Measurements from ENCODE around the gene SIGLEC6. TPM values are rescaled to one million over a fixed set of nuclear protein-coding genes. Genes with fewer than 3 reads are reported as not detected.

The SIGLEC6 gene
- polyA plus RNA-seq, 3 donors, result 0.05 to 0.34 TPM; not detected in 1

Other genes with a start within 250 kb of the SIGLEC6 start
- gene IGLON5, start 220.0 kb downstream of the SIGLEC6 start, polyA plus RNA-seq, result 1 to 10 TPM in 1 of 3 donors, under 1 TPM in 2; 0.11 to 1.1 (median 0.28) TPM
- gene VSIG10L, start 189.5 kb downstream of the SIGLEC6 start, polyA plus RNA-seq, result 1 to 10 TPM in 2 of 3 donors, under 1 TPM in 1; 0.48 to 1.7 (median 1.3) TPM
- 100 to 1,000 TPM in 2 of 3 donors, 10 to 100 TPM in 1; 99.6 to 407 (median 224) TPM for gene ETFB, start 165.3 kb downstream of the SIGLEC6 start, polyA plus RNA-seq
- gene CLDND2, start 162.7 kb downstream of the SIGLEC6 start, polyA plus RNA-seq, result 1 to 10 TPM in 1 of 3 donors, under 1 TPM in 2; 0.48 to 3.3 (median 0.49) TPM
- gene NKG7, start 159.0 kb downstream of the SIGLEC6 start, polyA plus RNA-seq, result 10 to 100 TPM in 1 of 3 donors, 1 to 10 TPM in 2; 1.5 to 10.3 (median 9.1) TPM
- not detected for gene LIM2, start 143.7 kb downstream of the SIGLEC6 start, polyA plus RNA-seq
- gene C19orf84, start 141.1 kb downstream of the SIGLEC6 start, polyA plus RNA-seq, result under 1 TPM in 1 of 3 donors, not detected in 2; 0.56 TPM
- gene SIGLEC10, start 114.0 kb downstream of the SIGLEC6 start, polyA plus RNA-seq, result 1 to 10 TPM; 2.1 to 3.5 (median 2.4) TPM
- gene SIGLEC8, start 73.2 kb downstream of the SIGLEC6 start, polyA plus RNA-seq, result under 1 TPM in 2 of 3 donors, not detected in 1; 0.04 to 0.08 TPM
- not detected for gene CEACAM18, start 53.1 kb downstream of the SIGLEC6 start, polyA plus RNA-seq
- under 1 TPM in 2 of 3 donors, not detected in 1; 0.08 to 0.56 TPM for gene SIGLEC12, start 29.9 kb downstream of the SIGLEC6 start, polyA plus RNA-seq
- gene ZNF175, start 39.6 kb upstream of the SIGLEC6 start, polyA plus RNA-seq, result 1 to 10 TPM; 1.3 to 3.3 (median 1.5) TPM
- gene SIGLEC5, start 98.7 kb upstream of the SIGLEC6 start, polyA plus RNA-seq, result under 1 TPM in 2 of 3 donors, not detected in 1; 0.34 to 0.71 TPM
- 1 to 10 TPM; 1.1 to 3.8 (median 3.4) TPM for gene SIGLEC14, start 115.2 kb upstream of the SIGLEC6 start, polyA plus RNA-seq
- gene SPACA6, start 161.7 kb upstream of the SIGLEC6 start, polyA plus RNA-seq, result 10 to 100 TPM in 2 of 3 donors, 1 to 10 TPM in 1; 4.7 to 38.5 (median 14.3) TPM
- 10 to 100 TPM in 2 of 3 donors, under 1 TPM in 1; 0.81 to 48.6 (median 17.3) TPM for gene HAS1, start 192.3 kb upstream of the SIGLEC6 start, polyA plus RNA-seq
- gene FPR1, start 220.2 kb upstream of the SIGLEC6 start, polyA plus RNA-seq, result 10 to 100 TPM in 2 of 3 donors, 1 to 10 TPM in 1; 4.4 to 59.0 (median 27.8) TPM
- gene FPR2, start 229.5 kb upstream of the SIGLEC6 start, polyA plus RNA-seq, result 10 to 100 TPM in 1 of 3 donors, 1 to 10 TPM in 2; 1.2 to 10.0 (median 3.9) TPM